GM23338 (cell line): ENCODE results near the gene SLC41A3. TPM values are rescaled to one million over a fixed set of nuclear protein-coding genes. Genes with fewer than 3 reads are reported as not detected.

ENCODE experiments used
- ATAC-seq: fragments of 200-7000 bp; cut with Tn5 transposase; 3 replicates; pipeline ENCODE4 v1.9.1; 2020
- DNase-seq: peaks from one replicate; pipeline ENCODE4 v3.0.0-alpha.2; 2015; ENCODE audit warnings: low spot score
- H2AFZ ChIP-seq: fragments of 200-600 bp; sonication (generic); 2 replicates; pipeline ENCODE4 v1.8.0; 2016; ENCODE audit warnings: antibody characterized with exemption, mild to moderate bottlenecking, moderate library complexity
- H3F3A ChIP-seq: fragments of 200-600 bp; sonication (generic); replicated peaks from 2 replicates; pipeline ENCODE4 v1.8.0; 2017; ENCODE audit warnings: antibody characterized with exemption, mixed run types, low read depth
- H3K27ac ChIP-seq: fragments of 200-600 bp; sonication (generic); 2 replicates; pipeline ENCODE4 v1.6.1; 2016; ENCODE audit warnings: low read depth
- H3K27me3 ChIP-seq: fragments of 200-600 bp; sonication (generic); 2 replicates; pipeline ENCODE4 v1.8.0; 2016; ENCODE audit warnings: mild to moderate bottlenecking, mixed run types, moderate library complexity; ENCODE audit not compliant: insufficient read depth
- H3K36me3 ChIP-seq: fragments of 200-600 bp; sonication (generic); 2 replicates; pipeline ENCODE4 v1.8.0; 2016; ENCODE audit warnings: mild to moderate bottlenecking; ENCODE audit not compliant: insufficient read depth
- H3K4me1 ChIP-seq: fragments of 200-600 bp; sonication (generic); 2 replicates; pipeline ENCODE4 v1.8.0; 2016; ENCODE audit warnings: mild to moderate bottlenecking, moderate library complexity; ENCODE audit not compliant: insufficient read depth
- H3K4me2 ChIP-seq: fragments of 200-600 bp; sonication (generic); 2 replicates; pipeline ENCODE4 v1.7.1; 2017; ENCODE audit warnings: mixed run types
- H3K4me3 ChIP-seq: fragments of 200-600 bp; sonication (generic); 2 replicates; pipeline ENCODE4 v1.6.1; 2016; ENCODE audit warnings: mixed run types
- H3K79me2 ChIP-seq: fragments of 200-600 bp; sonication (generic); replicated peaks from 2 replicates; pipeline ENCODE4 v1.8.0; 2017; ENCODE audit warnings: mild to moderate bottlenecking; ENCODE audit not compliant: insufficient read depth
- H3K9me2 ChIP-seq: fragments of 200-600 bp; sonication (generic); 2 replicates; pipeline ENCODE4 v1.8.0; 2017; ENCODE audit not compliant: insufficient read depth
- H4K20me1 ChIP-seq: fragments of 200-600 bp; sonication (generic); replicated peaks from 2 replicates; pipeline ENCODE4 v1.8.0; 2017; ENCODE audit warnings: mild to moderate bottlenecking; ENCODE audit not compliant: insufficient read depth
- H3K27ac Mint-ChIP-seq: 2 replicates; pipeline ENCODE4 v1.8.0; 2020; ENCODE audit warnings: inconsistent platforms, mild to moderate bottlenecking, moderate library complexity, mixed read lengths
- H3K27me3 Mint-ChIP-seq: 3 replicates; pipeline ENCODE4 v1.8.0; 2022; ENCODE audit warnings: low read depth, mild to moderate bottlenecking, moderate library complexity, mixed read lengths, inconsistent platforms; ENCODE audit not compliant: insufficient read depth, poor library complexity
- H3K36me3 Mint-ChIP-seq: 3 replicates; pipeline ENCODE4 v1.8.0; 2021; ENCODE audit warnings: low read depth, mild to moderate bottlenecking, inconsistent platforms, moderate library complexity, mixed read lengths
- H3K4me1 Mint-ChIP-seq: 3 replicates; pipeline ENCODE4 v1.8.0; 2020; ENCODE audit warnings: mild to moderate bottlenecking, inconsistent platforms, mixed read lengths
- H3K4me3 Mint-ChIP-seq: 3 replicates; pipeline ENCODE4 v1.8.0; 2021; ENCODE audit warnings: moderate library complexity, mild to moderate bottlenecking, inconsistent platforms, mixed read lengths
- H3K9me3 Mint-ChIP-seq: 3 replicates; pipeline ENCODE4 v1.8.0; 2020; ENCODE audit warnings: moderate library complexity, mild to moderate bottlenecking, inconsistent platforms, mixed read lengths
- CREB1 ChIP-seq: fragments of 250-450 bp; sonication (Bioruptor Pico); IDR thresholded peaks from 2 replicates; pipeline ENCODE4 v1.5.0; 2020; ENCODE audit warnings: low read depth, mild to moderate bottlenecking, moderate library complexity
- CTCF ChIP-seq, 2 experiments: fragments of 200-600 bp in 1 of 2; sonication (generic) in 1 of 2; conservative IDR thresholded peaks; 2 replicates each; pipeline versions ENCODE4 v1.5.1 to v1.6.1; 2016 to 2017; ENCODE audit warnings: antibody characterized with exemption in 2 of 2, low read depth in 2 of 2, mild to moderate bottlenecking in 2 of 2, moderate library complexity in 1 of 2
- ETS1 ChIP-seq: IDR thresholded peaks from 2 replicates; pipeline ENCODE4 v1.6.1; 2016; ENCODE audit warnings: antibody characterized with exemption
- JUNB ChIP-seq: IDR thresholded peaks from one replicate; pipeline ENCODE4 v1.6.1; 2016; ENCODE audit warnings: antibody characterized with exemption; ENCODE audit not compliant: unreplicated experiment
- POLR2AphosphoS5 ChIP-seq: IDR thresholded peaks from 2 replicates; pipeline ENCODE4 v1.6.1; 2016; ENCODE audit warnings: antibody characterized with exemption, low read depth
- ZNF114 ChIP-seq: fragments of 250-450 bp; sonication (Bioruptor Pico); IDR thresholded peaks from 2 replicates; pipeline ENCODE4 v1.5.0; 2020; ENCODE audit warnings: mild to moderate bottlenecking, moderate library complexity
- polyA plus RNA-seq: library from polyadenylated mRNA; unstranded; fragments of >200 nt; fragmentation: Nextera tagmentation; extraction: Ambion mirVana; gene quantifications from 2 replicates; pipeline ENCODE4 v1.2.1, GENCODE V29; 2016
- total RNA-seq: library from RNA; depleted of rRNA; stranded (reverse); fragments of >200 nt; shearing (Covaris generic); gene quantifications from 2 replicates; pipeline ENCODE4 v1.2.3, GENCODE V29; 2014
- TF ChIP-seq, protein P1 (sequence below): fragments of 250-450 bp; sonication (Bioruptor Pico); IDR thresholded peaks from 2 replicates; pipeline ENCODE4 v1.5.0; 2020; ENCODE audit warnings: mild to moderate bottlenecking, moderate library complexity

The SLC41A3 gene
- total and polyA plus RNA-seq, 2 experiments from 2014 or later: 12.1 to 29.8 TPM

DNA sequence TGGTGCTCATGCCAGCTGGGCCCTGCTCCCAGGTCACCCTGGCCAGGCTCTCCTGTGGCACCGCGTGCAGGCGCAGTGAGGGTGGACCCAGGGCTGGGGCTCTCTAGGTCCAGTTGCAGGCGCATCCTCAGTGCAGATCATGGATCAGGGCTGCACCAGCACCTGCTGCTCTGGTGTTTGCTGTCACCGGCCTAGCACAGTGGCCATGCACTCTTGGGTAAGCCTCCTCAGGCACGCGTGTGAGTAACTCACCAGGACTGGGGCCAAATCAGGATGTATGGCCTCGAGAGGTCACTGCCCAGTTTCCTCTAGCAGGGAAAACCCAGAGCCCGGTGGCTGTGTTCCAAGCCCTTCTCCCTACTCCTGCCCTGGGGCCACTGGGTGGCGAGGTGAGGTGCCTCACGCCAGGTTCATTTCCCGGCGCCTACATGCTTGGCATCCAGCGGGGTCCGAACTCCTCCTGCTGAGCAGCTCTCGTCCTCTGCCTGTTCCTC is 45.5 kb upstream of the SLC41A3 start:
- H2AFZ ChIP-seq: no peak overlapping the region
- H3F3A ChIP-seq: no peaks in the 10 kb centered on the region
- TF ChIP-seq CTCF (conservative IDR thresholded peaks at IDR 0.05; ENCODE audit: low read depth in 2 of 2) (0 out of 4 replicates have a peak, but pooled peaks of 1 of the 2 experiments have one; percentile 4), ZNF114 (CRISPR knock-in tag) (no peak)
- H4K20me1 ChIP-seq: no peaks in the 10 kb centered on the region
- Mint-ChIP-seq H3K27ac (no peak overlapping the region), H3K36me3 (no peaks in the 10 kb centered on the region), H3K4me3 (no peak overlapping the region), H3K9me3 (no peaks in the 10 kb centered on the region), H3K27me3 (peaks cover 23% of the 10 kb centered on the region), H3K4me1 (peaks cover 21% of the 10 kb centered on the region)
- H3K79me2 ChIP-seq: no peaks in the 10 kb centered on the region
- no peak for ATAC-seq
- H3K36me3 ChIP-seq: no peaks in the 10 kb centered on the region
- H3K4me2 ChIP-seq: no peak overlapping the region
- H3K27ac ChIP-seq: no peak overlapping the region
- H3K4me1 ChIP-seq: no peaks in the 10 kb centered on the region
- H3K4me3 ChIP-seq: no peak overlapping the region
- DNase-seq: no peak
- H3K27me3 ChIP-seq: no peaks in the 10 kb centered on the region
- no peaks in the 10 kb centered on the region for H3K9me2 ChIP-seq

DNA sequence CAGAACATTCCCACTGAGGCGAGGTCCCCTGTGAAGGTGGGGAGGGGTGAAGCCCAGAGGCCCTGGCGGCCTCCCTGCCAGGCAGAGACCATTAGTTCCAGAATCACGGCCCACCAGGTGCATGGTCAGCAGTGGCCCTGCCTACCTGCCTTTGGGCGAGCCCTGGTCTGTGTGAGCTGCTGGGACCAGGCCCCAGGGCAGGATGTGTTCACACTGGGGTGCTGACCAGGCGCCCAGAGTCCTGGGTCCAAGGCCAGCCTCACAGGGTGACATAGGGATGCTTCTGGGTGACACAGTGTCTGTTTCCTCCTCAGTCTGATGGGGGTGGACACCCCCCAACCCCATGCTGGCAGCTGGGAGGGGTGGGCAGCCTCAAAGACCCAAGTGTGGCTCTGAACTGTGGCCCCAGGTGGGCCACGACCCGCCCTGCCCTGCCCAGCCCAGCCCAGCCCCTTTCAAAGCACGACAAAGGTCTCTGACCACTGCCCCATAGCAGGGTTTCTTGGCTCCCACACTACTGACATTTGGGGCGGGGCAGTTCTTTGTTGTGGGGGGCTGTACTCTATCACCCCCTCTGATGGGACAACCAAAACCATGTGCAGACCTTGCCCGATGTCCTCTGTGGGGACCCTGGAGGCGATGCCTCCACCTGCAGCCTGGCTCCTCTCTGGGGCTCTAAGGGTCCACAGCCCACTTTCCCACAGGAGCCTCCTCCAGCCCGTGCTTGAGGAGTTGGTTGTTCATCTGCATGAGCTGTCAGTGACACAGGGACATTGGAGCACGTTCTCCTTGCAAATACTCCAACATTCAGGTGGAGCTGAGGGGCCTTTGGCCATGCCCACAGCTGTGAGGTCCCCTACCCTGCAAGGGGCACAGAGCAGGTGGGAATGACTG is 44.8 kb upstream of the SLC41A3 start:
- DNase-seq (no peak), ATAC-seq (no peak)
- no peaks in the 10 kb centered on the region for H3K9me3 Mint-ChIP-seq

More for the DNA sequence above, 44.8 kb upstream of the SLC41A3 start:
- Histone ChIP-seq H3K4me3 (no peak overlapping the region), H2AFZ (no peak overlapping the region), H3K4me1 (no peaks in the 10 kb centered on the region; the same call in 1 of the 2 replicates), H3K79me2 (no peaks in the 10 kb centered on the region), H4K20me1 (no peaks in the 10 kb centered on the region), H3K27ac (no peak overlapping the region), H3K9me2 (no peaks in the 10 kb centered on the region), H3F3A (no peaks in the 10 kb centered on the region), H3K36me3 (no peaks in the 10 kb centered on the region), H3K4me2 (no peak overlapping the region), H3K27me3 (no peaks in the 10 kb centered on the region)
- Mint-ChIP-seq H3K4me3 (no peak overlapping the region), H3K36me3 (no peaks in the 10 kb centered on the region), H3K27ac (no peak overlapping the region), H3K4me1 (peaks cover 25% of the 10 kb centered on the region), H3K27me3 (peaks cover 21% of the 10 kb centered on the region)
- no peak for TF ChIP-seq CREB1 (CRISPR knock-in tag)
- TF ChIP-seq ETS1: no peak
- no peak for TF ChIP-seq POLR2AphosphoS5
- TF ChIP-seq, protein P1, sequence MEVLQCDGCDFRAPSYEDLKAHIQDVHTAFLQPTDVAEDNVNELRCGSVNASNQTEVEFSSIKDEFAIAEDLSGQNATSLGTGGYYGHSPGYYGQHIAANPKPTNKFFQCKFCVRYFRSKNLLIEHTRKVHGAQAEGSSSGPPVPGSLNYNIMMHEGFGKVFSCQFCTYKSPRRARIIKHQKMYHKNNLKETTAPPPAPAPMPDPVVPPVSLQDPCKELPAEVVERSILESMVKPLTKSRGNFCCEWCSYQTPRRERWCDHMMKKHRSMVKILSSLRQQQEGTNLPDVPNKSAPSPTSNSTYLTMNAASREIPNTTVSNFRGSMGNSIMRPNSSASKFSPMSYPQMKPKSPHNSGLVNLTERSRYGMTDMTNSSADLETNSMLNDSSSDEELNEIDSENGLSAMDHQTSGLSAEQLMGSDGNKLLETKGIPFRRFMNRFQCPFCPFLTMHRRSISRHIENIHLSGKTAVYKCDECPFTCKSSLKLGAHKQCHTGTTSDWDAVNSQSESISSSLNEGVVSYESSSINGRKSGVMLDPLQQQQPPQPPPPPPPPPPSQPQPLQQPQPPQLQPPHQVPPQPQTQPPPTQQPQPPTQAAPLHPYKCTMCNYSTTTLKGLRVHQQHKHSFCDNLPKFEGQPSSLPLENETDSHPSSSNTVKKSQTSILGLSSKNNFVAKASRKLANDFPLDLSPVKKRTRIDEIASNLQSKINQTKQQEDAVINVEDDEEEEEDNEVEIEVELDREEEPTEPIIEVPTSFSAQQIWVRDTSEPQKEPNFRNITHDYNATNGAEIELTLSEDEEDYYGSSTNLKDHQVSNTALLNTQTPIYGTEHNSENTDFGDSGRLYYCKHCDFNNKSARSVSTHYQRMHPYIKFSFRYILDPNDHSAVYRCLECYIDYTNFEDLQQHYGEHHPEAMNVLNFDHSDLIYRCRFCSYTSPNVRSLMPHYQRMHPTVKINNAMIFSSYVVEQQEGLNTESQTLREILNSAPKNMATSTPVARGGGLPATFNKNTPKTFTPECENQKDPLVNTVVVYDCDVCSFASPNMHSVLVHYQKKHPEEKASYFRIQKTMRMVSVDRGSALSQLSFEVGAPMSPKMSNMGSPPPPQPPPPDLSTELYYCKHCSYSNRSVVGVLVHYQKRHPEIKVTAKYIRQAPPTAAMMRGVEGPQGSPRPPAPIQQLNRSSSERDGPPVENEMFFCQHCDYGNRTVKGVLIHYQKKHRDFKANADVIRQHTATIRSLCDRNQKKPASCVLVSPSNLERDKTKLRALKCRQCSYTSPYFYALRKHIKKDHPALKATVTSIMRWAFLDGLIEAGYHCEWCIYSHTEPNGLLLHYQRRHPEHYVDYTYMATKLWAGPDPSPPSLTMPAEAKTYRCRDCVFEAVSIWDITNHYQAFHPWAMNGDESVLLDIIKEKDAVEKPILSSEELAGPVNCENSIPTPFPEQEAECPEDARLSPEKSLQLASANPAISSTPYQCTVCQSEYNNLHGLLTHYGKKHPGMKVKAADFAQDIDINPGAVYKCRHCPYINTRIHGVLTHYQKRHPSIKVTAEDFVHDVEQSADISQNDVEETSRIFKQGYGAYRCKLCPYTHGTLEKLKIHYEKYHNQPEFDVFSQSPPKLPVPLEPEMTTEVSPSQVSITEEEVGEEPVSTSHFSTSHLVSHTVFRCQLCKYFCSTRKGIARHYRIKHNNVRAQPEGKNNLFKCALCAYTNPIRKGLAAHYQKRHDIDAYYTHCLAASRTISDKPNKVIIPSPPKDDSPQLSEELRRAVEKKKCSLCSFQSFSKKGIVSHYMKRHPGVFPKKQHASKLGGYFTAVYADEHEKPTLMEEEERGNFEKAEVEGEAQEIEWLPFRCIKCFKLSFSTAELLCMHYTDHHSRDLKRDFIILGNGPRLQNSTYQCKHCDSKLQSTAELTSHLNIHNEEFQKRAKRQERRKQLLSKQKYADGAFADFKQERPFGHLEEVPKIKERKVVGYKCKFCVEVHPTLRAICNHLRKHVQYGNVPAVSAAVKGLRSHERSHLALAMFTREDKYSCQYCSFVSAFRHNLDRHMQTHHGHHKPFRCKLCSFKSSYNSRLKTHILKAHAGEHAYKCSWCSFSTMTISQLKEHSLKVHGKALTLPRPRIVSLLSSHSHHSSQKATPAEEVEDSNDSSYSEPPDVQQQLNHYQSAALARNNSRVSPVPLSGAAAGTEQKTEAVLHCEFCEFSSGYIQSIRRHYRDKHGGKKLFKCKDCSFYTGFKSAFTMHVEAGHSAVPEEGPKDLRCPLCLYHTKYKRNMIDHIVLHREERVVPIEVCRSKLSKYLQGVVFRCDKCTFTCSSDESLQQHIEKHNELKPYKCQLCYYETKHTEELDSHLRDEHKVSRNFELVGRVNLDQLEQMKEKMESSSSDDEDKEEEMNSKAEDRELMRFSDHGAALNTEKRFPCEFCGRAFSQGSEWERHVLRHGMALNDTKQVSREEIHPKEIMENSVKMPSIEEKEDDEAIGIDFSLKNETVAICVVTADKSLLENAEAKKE (CRISPR knock-in tag): no peak
- TF ChIP-seq JUNB: no peak
- no peak for TF ChIP-seq ZNF114 (CRISPR knock-in tag)
